ENCODE results near the gene EFCAB6.

The EFCAB6 gene

GRCh38 chr22:43564859-43565258 lies 247.2 kb downstream of the EFCAB6 start:
- DNase-seq, result no peak

GRCh38 chr22:43563571-43563970 lies 248.5 kb downstream of the EFCAB6 start:
- DNase-seq, result no peak

- DNase-seq, result no peak
These were observed 249.3 kb downstream of the EFCAB6 start for GRCh38 chr22:43562843-43563242.

- no peak for DNase-seq
These were observed 250.5 kb downstream of the EFCAB6 start for GRCh38 chr22:43561415-43562178.

GRCh38 chr22:43560651-43561050 lies 251.5 kb downstream of the EFCAB6 start:
- no peak for DNase-seq

GRCh38 chr22:43555561-43556515 lies 256.3 kb downstream of the EFCAB6 start:
- no peak for DNase-seq

- no peak for DNase-seq
These were observed 257.3 kb downstream of the EFCAB6 start for GRCh38 chr22:43554694-43555365.

GRCh38 chr22:43554259-43554636 lies 257.9 kb downstream of the EFCAB6 start:
- DNase-seq, result no peak

- DNase-seq, result no peak
These were observed 258.4 kb downstream of the EFCAB6 start for GRCh38 chr22:43553451-43554258.

- no peak for DNase-seq
These were observed 261.4 kb downstream of the EFCAB6 start for GRCh38 chr22:43550672-43551071.

- no peak for DNase-seq
These were observed 262.0 kb downstream of the EFCAB6 start for GRCh38 chr22:43550024-43550620.

GRCh38 chr22:43546186-43546585 lies 265.9 kb downstream of the EFCAB6 start:
- no peak for DNase-seq

- DNase-seq, result no peak
These were observed 267.8 kb downstream of the EFCAB6 start for GRCh38 chr22:43544289-43544673.

GRCh38 chr22:43543522-43544288 lies 268.4 kb downstream of the EFCAB6 start:
- DNase-seq, result no peak

GRCh38 chr22:43542681-43543521 lies 269.2 kb downstream of the EFCAB6 start:
- no peak for DNase-seq

GRCh38 chr22:43541462-43542407 lies 270.4 kb downstream of the EFCAB6 start:
- no peak for DNase-seq

- no peak for DNase-seq
These were observed 271.1 kb downstream of the EFCAB6 start for GRCh38 chr22:43541022-43541421.

- no peak for DNase-seq
These were observed 271.6 kb downstream of the EFCAB6 start for GRCh38 chr22:43540529-43540923.

Data from suppressor macrophage treated with lipopolysaccharide for 4 hours (primary cell).